ENCODE results near the gene AUTS2. TPM values are rescaled to one million over a fixed set of nuclear protein-coding genes. Genes with fewer than 3 reads are reported as not detected.

Gene AUTS2
- total RNA-seq, 1 experiment from 2014 or later: not detected

DNA sequence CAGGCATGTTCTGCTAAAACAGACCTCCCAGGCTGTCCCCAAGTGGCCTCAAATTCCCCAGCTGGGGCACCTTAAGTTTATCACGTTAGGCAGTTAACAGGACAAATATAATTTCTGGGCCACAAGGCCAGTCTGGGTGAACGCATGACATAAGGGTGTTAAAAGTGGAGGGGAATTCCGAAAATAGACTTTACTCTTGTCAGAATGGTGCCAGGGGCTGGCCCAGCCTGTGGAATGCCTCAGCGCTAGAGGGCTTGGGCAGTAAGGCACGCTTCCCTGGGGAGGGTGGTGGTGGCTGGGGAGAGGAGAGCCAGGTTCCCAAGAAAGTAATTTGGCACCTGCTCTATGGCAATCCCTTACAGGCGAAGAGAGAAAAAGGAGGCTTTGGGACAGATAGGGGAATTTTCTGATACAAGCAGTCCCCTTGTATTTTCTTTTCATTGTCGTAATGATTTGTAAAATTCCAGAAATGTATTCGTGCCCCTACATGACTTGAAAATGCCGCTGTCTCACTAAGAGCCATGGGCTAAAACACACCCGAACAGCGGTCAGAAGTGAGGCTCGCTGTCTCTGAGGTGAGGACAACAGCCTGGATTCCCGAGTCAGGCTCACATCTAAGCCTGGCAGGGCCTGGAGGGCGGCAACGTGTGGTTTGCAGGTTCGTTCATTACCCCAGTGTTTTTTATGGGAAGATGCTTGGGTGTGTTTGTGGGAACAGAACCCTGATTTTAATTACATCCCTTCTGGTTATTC, 1070.5 kb downstream of the AUTS2 start:
- Mint-ChIP-seq H3K27me3 (ENCODE audit: unreplicated experiment) (no peaks in the 10 kb centered on the region), H3K27ac (ENCODE audit: unreplicated experiment) (no peak overlapping the region), H3K4me1 (ENCODE audit: low read depth, unreplicated experiment) (no peaks in the 10 kb centered on the region), H3K9me3 (ENCODE audit: low read depth, unreplicated experiment) (peaks cover 2% of the 10 kb centered on the region), H3K36me3 (ENCODE audit: insufficient read depth, unreplicated experiment) (no peaks in the 10 kb centered on the region), H3K4me3 (ENCODE audit: low read depth, unreplicated experiment) (no peak overlapping the region)
- DNase-seq: no peak
- BruUV-seq (replicated peaks): no TSS peak
- CTCF ChIA-PET: no interaction called here
- TF ChIP-seq, protein P1, sequence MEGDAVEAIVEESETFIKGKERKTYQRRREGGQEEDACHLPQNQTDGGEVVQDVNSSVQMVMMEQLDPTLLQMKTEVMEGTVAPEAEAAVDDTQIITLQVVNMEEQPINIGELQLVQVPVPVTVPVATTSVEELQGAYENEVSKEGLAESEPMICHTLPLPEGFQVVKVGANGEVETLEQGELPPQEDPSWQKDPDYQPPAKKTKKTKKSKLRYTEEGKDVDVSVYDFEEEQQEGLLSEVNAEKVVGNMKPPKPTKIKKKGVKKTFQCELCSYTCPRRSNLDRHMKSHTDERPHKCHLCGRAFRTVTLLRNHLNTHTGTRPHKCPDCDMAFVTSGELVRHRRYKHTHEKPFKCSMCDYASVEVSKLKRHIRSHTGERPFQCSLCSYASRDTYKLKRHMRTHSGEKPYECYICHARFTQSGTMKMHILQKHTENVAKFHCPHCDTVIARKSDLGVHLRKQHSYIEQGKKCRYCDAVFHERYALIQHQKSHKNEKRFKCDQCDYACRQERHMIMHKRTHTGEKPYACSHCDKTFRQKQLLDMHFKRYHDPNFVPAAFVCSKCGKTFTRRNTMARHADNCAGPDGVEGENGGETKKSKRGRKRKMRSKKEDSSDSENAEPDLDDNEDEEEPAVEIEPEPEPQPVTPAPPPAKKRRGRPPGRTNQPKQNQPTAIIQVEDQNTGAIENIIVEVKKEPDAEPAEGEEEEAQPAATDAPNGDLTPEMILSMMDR (IDR thresholded peaks at IDR 0.05; ENCODE audit: unreplicated experiment): no peak
- intact Hi-C loops (cut with micrococcal nuclease; ENCODE audit: unreplicated experiment): no loop called here

DNA sequence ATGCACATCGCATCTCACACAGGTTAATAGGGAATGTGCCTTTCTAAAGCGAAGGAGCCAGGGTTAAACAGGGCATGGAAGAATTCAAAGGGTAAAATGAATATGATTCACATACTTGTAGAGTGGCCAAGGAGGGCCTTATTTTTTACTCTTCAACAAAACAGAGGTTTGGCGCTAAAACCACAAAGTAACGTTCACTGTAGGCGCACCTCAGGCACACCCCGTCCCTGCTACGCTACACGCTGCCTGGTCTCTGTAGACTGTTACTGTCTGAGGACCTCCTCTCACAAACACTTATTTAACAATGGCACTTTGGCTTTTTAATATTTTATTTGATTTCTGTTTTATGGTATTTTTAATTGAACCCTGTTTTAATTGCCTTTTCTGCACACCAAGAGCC, 1071.6 kb downstream of the AUTS2 start:
- TF ChIP-seq, protein P1 (IDR thresholded peaks at IDR 0.05; ENCODE audit: unreplicated experiment): no peak
- no peak overlapping the region for H3K27ac Mint-ChIP-seq (ENCODE audit: unreplicated experiment)
- H3K9me3 Mint-ChIP-seq (ENCODE audit: low read depth, unreplicated experiment): peaks cover 2% of the 10 kb centered on the region
- no peak for DNase-seq
- CTCF ChIA-PET: no interaction called here
- H3K27me3 Mint-ChIP-seq (ENCODE audit: unreplicated experiment): no peaks in the 10 kb centered on the region
- intact Hi-C loops (cut with micrococcal nuclease; ENCODE audit: unreplicated experiment): no loop called here
- BruUV-seq (replicated peaks): no TSS peak
- H3K36me3 Mint-ChIP-seq (ENCODE audit: insufficient read depth, unreplicated experiment): no peaks in the 10 kb centered on the region
- H3K4me3 Mint-ChIP-seq (ENCODE audit: low read depth, unreplicated experiment): no peak overlapping the region
- H3K4me1 Mint-ChIP-seq (ENCODE audit: low read depth, unreplicated experiment): no peaks in the 10 kb centered on the region

DNA sequence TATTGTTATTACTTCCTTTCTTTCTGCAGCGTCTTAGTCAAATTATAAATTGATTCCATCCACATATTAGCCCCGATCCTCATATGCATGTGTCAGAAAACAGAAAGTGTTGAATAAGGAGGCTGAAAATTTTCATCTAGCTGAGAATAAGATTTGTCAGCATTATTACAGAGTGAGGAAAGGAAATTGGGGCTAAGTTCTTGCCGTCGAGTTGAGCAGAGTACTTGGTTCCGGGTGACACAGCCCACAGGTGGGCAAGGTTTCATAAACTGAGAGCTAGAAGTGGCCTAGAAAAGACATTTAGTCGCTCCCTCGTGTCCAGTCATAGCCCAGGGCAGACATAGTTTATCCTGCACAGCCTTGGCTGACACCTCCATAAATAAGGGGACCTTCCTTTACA, 1072.0 kb downstream of the AUTS2 start:
- no peak for DNase-seq
- TF ChIP-seq, protein P1 (IDR thresholded peaks at IDR 0.05; ENCODE audit: unreplicated experiment): no peak

DNA sequence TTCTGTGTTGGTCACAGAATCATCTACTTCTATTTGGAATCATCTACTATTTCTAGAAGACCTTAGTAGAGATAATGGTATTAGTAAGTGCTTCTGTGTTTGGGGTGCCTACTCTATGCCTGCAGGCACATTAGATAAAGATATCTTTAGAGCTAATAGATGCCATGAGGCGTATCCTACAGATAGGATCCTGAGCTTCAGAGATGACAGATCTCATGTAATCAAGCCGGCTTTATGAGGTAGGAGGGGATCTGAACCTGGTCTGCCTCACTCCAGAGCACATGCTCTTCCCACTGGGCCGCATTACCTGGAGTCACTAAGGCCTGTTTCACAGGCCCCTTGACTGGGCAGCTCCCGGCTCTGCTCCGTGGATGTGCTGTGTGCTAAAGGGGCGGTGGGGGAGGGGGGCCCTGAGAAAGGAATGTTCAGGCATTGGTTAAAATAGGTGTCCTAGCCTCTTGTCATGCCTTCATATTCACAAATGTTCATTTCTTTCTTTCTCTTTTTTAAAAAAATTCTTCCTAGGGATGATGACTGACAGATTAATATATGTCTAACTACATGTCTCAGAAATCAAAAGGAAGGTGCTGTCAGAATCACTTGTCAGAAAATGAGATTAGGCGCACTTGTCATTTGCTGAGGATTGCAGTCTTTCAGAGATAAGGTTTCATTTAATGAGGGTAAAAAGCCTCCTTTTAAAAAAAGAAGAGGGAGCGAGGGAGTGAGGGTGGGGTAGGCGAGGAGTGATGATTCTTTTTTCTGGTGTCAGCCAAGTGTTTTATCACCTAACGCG, 1075.7 kb downstream of the AUTS2 start:
- Mint-ChIP-seq H3K9me3 (ENCODE audit: low read depth, unreplicated experiment) (peaks cover 6% of the 10 kb centered on the region), H3K4me3 (ENCODE audit: low read depth, unreplicated experiment) (no peak overlapping the region), H3K27me3 (ENCODE audit: unreplicated experiment) (no peaks in the 10 kb centered on the region), H3K27ac (ENCODE audit: unreplicated experiment) (no peak overlapping the region), H3K4me1 (ENCODE audit: low read depth, unreplicated experiment) (no peaks in the 10 kb centered on the region), H3K36me3 (ENCODE audit: insufficient read depth, unreplicated experiment) (no peaks in the 10 kb centered on the region)
- no TSS peak for BruUV-seq (replicated peaks)
- CTCF ChIA-PET: no interaction called here
- no peak for DNase-seq
- TF ChIP-seq, protein P1 (IDR thresholded peaks at IDR 0.05; ENCODE audit: unreplicated experiment): no peak
- intact Hi-C loops (cut with micrococcal nuclease; ENCODE audit: unreplicated experiment): no loop called here

More for the DNA sequence above, 1072.0 kb downstream of the AUTS2 start:
- intact Hi-C loops (cut with micrococcal nuclease; ENCODE audit: unreplicated experiment): no loop called here
- H3K9me3 Mint-ChIP-seq (ENCODE audit: low read depth, unreplicated experiment): peaks cover 2% of the 10 kb centered on the region
- no peaks in the 10 kb centered on the region for H3K27me3 Mint-ChIP-seq (ENCODE audit: unreplicated experiment)
- no peaks in the 10 kb centered on the region for H3K4me1 Mint-ChIP-seq (ENCODE audit: low read depth, unreplicated experiment)
- no peak overlapping the region for H3K27ac Mint-ChIP-seq (ENCODE audit: unreplicated experiment)
- H3K4me3 Mint-ChIP-seq (ENCODE audit: low read depth, unreplicated experiment): no peak overlapping the region
- no TSS peak for BruUV-seq (replicated peaks)
- no peaks in the 10 kb centered on the region for H3K36me3 Mint-ChIP-seq (ENCODE audit: insufficient read depth, unreplicated experiment)
- CTCF ChIA-PET: no interaction called here
